Activated CD8-positive, alpha-beta memory T cell treated with anti-CD3 and anti-CD28 coated beads, Interleukin-2, amount 50 U/mL, for 48 hours (primary cell): ENCODE results near the gene NHERF2.
"Not testable (repeated sequence)": the region's sequence is repeated elsewhere in the genome, so short reads cannot be mapped to it uniquely, and the experiment has no call there.

Experiments used
- DNase-seq: peaks from one replicate; pipeline ENCODE4 v3.0.0-alpha.2; 2020

Gene NHERF2

GRCh38 chr16:2007081-2007836, 19.4 kb upstream of the NHERF2 start:
- DNase-seq, result no peak

GRCh38 chr16:2008009-2008526, 18.6 kb upstream of the NHERF2 start:
- peak; percentile 73 for DNase-seq

- DNase-seq, result peak; percentile 72
Observed at GRCh38 chr16:2008631-2009163, 18.0 kb upstream of the NHERF2 start.

GRCh38 chr16:2009164-2009711, 17.5 kb upstream of the NHERF2 start:
- DNase-seq, result peak; percentile 74

GRCh38 chr16:2009791-2010510, 16.8 kb upstream of the NHERF2 start, which contains the start of gene ZNF598:
TSS of gene ZNF598 (minus strand) at chr16:2009821.
- DNase-seq, result peak; percentile 90

- not testable (repeated sequence) for DNase-seq
Observed at GRCh38 chr16:2011726-2012125, 15.0 kb upstream of the NHERF2 start.

- no peak for DNase-seq
Observed at GRCh38 chr16:2013527-2013926, 13.2 kb upstream of the NHERF2 start.

- no peak for DNase-seq
Observed at GRCh38 chr16:2015117-2015946, 11.4 kb upstream of the NHERF2 start.

- no peak for DNase-seq
Observed at GRCh38 chr16:2015947-2016208, 10.8 kb upstream of the NHERF2 start.

- peak; percentile 66 for DNase-seq
Observed at GRCh38 chr16:2016407-2016922, 10.2 kb upstream of the NHERF2 start.

- no peak for DNase-seq
Observed at GRCh38 chr16:2019518-2019920, 7.2 kb upstream of the NHERF2 start, which contains the start of gene NPW. TSS of gene NPW (plus strand) at chr16:2019785.

- DNase-seq, result no peak
Observed at GRCh38 chr16:2019921-2020831, 6.5 kb upstream of the NHERF2 start.

GRCh38 chr16:2022723-2023091, 4.0 kb upstream of the NHERF2 start:
- peak; percentile 70 for DNase-seq

GRCh38 chr16:2023092-2024031, 3.3 kb upstream of the NHERF2 start:
- peak; percentile 100 for DNase-seq

- no peak for DNase-seq
Observed at GRCh38 chr16:2024032-2024420, 2.7 kb upstream of the NHERF2 start.

- no peak for DNase-seq
Observed at GRCh38 chr16:2025251-2025650, 1.5 kb upstream of the NHERF2 start.

- DNase-seq, result no peak
Observed at GRCh38 chr16:2025878-2026460, 733 bp upstream of the NHERF2 start.

- DNase-seq, result peak; percentile 65
Observed at GRCh38 chr16:2027024-2028010, 615 bp downstream of the NHERF2 start.

- no peak for DNase-seq
Observed at GRCh38 chr16:2028146-2028545, 1.4 kb downstream of the NHERF2 start.
